Renal cortex interstitium (tissue), 11 donors: ENCODE data around the gene RND2. TPM values are rescaled to one million over a fixed set of nuclear protein-coding genes. Genes with fewer than 3 reads are reported as not detected.
A peak's percentile ranks its signal among the peaks of the same experiment; 100 is the strongest.
"Not testable (repeated sequence)": the region's sequence is repeated elsewhere in the genome, so short reads cannot be mapped to it uniquely, and the experiment has no call there.

Experiments used
- DNase-seq, 11 donors: peaks; one replicate each; pipeline ENCODE4 v3.0.0-alpha.2; 2013; ENCODE audit warnings: low read depth in 9 of 11, low spot score in 4 of 11; ENCODE audit errors: extremely low read depth in 1 of 11
- polyA plus RNA-seq, 3 donors: library from polyadenylated mRNA; unstranded; fragments of 120-200 nt; gene quantifications; one replicate each; pipeline ENCODE4 v1.2.1, GENCODE V29; 2013; ENCODE audit not compliant: insufficient read length in 3 of 3

RND2 gene
- polyA plus RNA-seq, 3 donors: 3.6 to 4.0 (median 3.9) TPM

- DNase-seq: peak; percentile 99 to 100 (median 100)
Observed at GRCh38 chr17:42997984-42998938, 26.8 kb upstream of the RND2 start, which contains the start of gene RPL27. TSS of gene RPL27 (plus strand) at chr17:42998419. CDS start at chr17:42998751, 332 bp downstream.

DNA sequence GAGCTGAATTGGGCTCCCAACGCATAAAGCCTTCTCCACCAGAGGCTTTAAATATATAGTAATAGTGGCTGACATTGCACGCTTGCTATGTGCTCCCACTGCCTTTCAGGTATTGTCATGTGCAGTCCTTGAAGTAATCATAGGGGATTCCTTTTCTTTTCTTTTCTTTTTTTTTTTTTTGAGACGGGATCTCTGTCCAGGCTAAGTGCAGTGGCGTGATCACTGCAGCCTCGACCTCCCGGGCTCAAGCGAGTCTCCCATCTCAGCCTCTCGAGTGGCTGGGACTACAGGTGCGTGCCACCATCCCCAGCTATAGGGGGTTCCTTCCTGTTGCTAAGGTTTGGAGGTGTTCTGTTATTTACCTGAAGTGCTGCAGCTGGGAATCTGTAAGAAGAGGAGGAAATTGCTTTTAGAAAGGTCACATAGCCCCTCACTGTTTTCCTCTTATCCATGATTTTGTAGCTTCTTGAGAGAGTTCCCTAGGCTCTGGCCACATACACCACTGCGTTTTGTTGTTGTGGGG, 26.0 kb upstream of the RND2 start:
- DNase-seq: no peak

DNA sequence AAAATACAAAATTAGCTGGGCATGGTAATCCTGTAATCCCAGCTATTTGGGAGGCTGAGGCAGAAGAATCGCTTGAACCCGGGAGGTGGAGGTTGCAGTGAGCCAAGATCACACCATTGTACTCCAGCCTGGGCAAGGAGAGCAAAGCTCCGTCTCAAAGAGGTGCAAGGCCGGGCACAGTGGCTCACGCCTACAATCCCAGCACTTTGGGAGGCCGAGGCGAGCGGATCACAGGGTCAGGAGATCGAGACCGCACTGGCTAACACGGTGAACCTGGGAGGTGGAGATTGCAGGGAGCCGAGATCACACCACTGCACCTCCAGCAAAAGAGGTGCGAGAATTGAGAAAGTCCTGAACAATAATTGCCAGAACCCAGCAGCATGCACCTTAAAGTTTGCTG, 24.1 kb upstream of the RND2 start:
- not testable (repeated sequence) for DNase-seq

- DNase-seq: no peak
Observed at GRCh38 chr17:43003542-43004172, 21.4 kb upstream of the RND2 start.

DNA sequence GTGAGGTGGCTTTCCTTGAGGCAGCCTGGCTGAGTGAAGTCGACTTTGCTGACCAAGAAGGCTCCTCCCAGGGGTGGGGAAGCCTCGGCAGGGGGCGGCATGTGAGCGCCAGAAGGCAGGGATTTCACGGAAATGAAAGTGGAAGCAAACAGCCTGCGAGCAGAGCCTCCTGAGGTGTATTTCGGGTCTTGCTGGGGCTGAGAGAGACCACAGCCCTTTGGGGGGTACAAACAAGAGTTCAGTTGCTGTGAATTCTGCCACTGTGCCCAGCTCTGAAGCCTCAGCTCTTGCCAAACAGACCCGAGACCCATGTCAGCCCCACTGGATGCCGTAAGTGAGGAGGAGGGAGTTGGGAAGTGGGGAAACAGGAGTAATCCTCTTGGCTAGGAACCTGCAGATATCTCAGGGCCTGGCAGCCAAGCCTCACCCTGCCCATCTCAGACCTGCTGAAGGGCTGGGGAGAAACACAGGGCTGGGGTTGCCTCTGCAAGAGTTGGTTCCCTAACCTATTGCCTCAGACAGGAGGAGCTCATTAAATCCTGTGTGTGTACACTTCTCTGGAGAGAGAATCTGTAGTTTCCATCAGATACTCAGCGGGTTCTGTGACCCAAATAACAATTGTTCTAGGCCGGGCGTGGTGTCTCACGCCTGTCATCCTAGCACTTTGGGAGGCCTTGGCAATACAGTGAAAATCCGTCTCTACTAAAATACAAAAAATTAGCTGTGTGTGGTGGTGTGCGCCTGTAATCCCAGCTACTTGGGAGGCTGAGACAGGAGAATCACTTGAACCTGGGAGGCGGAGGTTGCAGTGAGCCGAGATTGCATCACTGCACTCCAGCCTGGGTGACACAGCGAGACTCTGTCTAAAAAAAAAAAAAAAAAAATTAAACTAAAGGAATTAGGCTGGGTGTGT, 18.1 kb upstream of the RND2 start, which contains the start of gene IFI35:
Gene IFI35, plus strand, starts transcription at position 146 of the 913 bp plus-strand sequence. Its CDS starts 164 bp downstream, at position 310.
- peak in 2 of 11 donors; percentile 62 to 70 for DNase-seq

- DNase-seq: no peak
Observed at GRCh38 chr17:43010667-43011308, 14.2 kb upstream of the RND2 start.

DNA sequence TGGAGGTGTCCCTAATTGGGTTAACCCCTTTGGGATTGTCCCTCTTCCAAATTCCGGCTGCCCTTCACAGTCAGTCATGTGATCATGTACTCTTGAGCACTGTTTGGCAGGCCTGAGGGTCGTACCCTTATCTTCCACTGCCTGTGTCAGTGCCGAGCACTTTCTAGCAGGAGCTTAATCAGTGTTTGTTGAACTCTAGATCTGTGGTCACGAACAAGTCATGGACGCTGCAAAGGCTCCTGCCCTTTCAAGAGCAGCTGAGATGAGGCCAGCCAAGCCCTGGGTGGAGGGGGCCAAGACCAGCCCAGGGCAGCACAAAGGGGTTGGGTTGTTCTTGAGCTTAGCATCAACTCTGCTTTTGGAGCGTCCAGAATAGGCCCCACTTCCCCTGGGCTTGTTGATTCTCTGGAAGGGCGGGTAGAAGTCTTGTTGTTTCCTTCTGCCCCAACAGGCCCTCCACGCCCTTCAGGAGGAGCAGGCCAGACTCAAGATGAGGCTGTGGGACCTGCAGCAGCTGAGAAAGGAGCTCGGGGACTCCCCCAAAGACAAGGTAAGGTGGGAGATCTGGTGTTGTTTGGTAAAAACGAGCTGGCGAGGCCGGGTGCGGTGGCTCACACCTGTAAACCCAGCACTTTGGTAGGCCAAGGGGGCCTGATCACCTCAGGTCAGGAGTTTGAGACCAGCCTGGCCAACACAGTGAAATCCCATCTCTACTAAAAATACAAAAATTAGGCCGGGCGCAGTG, 13.1 kb upstream of the RND2 start:
- no peak for DNase-seq

- no peak for DNase-seq
Observed at GRCh38 chr17:43013296-43013695, 11.7 kb upstream of the RND2 start.

DNA sequence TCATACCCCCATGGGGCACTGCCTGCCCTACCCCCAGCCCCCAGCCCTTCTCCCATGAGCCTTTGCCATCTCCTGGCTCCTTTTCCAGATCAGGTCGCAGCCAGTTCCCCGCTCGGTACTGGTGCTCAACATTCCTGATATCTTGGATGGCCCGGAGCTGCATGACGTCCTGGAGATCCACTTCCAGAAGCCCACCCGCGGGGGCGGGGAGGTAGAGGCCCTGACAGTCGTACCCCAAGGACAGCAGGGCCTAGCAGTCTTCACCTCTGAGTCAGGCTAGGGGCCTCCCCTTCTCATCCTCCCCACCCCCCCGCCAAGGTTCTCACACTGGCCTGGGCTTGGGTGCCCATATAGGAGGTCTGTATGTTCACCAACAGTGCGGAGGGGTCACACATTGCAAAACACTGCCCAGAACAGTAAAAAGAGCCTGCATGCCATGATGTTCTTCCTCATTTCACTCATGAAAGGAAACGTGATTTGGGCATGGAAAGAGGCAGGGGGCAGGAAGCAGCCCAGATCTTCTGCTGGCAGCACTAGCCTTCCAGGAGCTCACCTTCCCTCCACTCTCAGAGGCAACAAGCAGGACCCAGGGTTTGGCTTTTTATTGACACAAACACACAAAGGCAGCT, 10.9 kb upstream of the RND2 start:
- DNase-seq: no peak

GRCh38 chr17:43014649-43015542, 10.1 kb upstream of the RND2 start:
- no peak for DNase-seq

DNA sequence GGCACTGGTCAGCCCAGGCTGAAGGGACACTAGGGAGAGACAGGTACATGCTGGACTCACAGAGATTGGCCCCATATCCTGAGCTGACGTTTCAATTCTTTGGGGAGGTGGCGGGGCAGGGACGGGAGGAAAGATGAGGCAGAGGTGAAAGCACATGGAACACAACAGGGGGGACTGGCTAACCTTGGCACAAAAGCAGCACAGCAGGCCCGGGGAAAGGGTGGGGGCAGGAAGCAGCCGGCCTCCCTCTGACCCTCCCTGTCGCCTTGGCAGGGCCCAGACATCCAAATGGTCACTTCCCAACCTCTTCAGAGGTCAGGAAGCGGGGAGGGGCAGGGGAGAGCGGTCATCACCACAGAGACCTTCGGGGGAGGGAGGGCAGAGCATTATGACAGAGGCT, 9.5 kb upstream of the RND2 start:
- DNase-seq: no peak

DNA sequence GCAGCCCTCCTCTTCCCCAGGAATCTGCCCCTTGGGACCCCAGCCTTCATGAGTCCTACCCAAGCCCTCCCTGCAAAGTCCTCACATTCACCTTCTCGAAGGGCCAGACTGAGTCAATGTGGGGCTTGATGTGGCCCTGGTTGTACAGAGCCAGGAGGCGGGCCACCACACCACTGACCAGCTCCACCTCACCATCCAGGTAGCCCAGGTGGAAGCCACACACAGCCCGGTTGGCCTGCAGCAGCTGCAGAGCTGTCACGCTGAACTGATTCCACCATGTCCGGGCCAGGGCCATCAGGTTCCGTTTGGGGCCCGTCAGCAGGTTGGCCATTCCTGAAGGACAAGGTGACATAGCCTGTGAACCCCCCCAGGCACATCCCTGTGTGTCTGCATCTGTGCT, 8.8 kb upstream of the RND2 start:
- no peak for DNase-seq

DNA sequence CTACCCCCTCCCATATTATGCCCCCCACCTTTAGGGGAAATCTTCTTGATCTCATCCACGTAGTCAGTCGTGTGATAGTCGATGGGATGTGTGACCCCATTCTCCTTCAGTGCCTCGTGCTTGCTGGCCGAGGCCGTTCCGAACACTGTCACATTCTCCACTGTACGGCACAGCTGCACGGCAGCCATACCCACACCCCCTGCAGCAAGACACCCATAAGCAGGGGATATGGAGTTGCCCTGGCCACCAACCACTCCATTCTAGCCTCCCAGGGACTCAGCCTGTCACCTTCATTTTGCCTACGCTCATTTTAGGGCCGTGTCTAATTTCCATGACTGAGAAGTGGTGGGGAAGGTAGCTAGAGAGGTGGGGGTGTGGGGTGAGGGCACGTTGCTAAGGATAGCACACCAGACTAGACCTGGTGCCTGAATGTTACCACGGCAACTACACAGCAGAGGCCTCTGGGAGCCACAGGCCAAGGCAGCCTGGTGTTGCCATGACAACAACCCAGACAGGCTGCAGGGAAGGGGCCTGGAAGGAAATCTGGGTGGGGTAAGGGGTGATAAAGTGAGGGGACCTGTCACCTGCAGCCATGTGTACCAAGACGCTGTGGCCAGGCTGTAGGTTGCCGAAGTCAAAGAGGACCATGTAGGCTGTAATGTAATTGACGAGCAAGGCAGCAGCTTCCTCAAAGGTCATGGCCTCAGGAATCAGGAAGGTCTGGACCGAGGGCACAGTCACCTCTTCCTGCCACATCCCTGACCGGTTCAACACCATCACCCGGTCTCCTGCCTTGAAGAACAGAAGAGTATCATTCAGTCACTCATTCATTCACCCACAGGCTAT, 6.8 kb upstream of the RND2 start:
- peak in 1 of 11 donors; percentile 49 for DNase-seq

GRCh38 chr17:43018932-43019331, 6.1 kb upstream of the RND2 start:
- no peak for DNase-seq

- no peak for DNase-seq
Observed at GRCh38 chr17:43019418-43019817, 5.6 kb upstream of the RND2 start.
